Panc1 (cell line): ENCODE results near the gene HBEGF. TPM values are rescaled to one million over a fixed set of nuclear protein-coding genes. Genes with fewer than 3 reads are reported as not detected.

Experiments used
- ATAC-seq: fragments of 200-7000 bp; cut with Tn5 transposase; 2 replicates; pipeline ENCODE4 v1.9.1; 2020; ENCODE audit warnings: mild to moderate bottlenecking, moderate library complexity
- BruUV-seq: library from RNA; stranded (reverse); fragments of 400-500 nt; replicated peaks from 2 replicates; lab custom pipeline; 2021; lab: Mats Ljungman, UMichigan
- CTCF ChIA-PET: fragments of 300-600 bp; sonication (Branson Sonifier 250); formaldehyde crosslinking; loops from one replicate; lab custom pipeline; 2022; ENCODE audit warnings: antibody characterized with exemption; lab: Charles Lee
- POLR2A ChIA-PET: fragments of 300-600 bp; sonication (Branson Sonifier 250); formaldehyde crosslinking; loops from one replicate; lab custom pipeline; 2022; ENCODE audit warnings: antibody characterized with exemption; lab: Charles Lee
- DNase-seq: peaks from one replicate; pipeline ENCODE4 v3.0.0-alpha.2; 2010; ENCODE audit warnings: low read depth, low spot score
- H3K27ac ChIP-seq: 2 replicates; pipeline ENCODE4 v1.5.1; 2011; ENCODE audit warnings: mild to moderate bottlenecking, low read length, inconsistent platforms
- H3K27me3 ChIP-seq: fragments of 200-500 bp; sonication (Bioruptor generic); 2 replicates; pipeline ENCODE4 v1.6.0; 2014; ENCODE audit warnings: low read length, inconsistent platforms; ENCODE audit not compliant: control insufficient read depth, insufficient read depth
- H3K36me3 ChIP-seq: fragments of 200-500 bp; sonication (Bioruptor generic); 2 replicates; pipeline ENCODE4 v1.5.1; 2014; ENCODE audit warnings: inconsistent platforms, mild to moderate bottlenecking, low read length, moderate library complexity; ENCODE audit not compliant: control insufficient read depth, insufficient read depth
- H3K4me1 ChIP-seq: 2 replicates; pipeline ENCODE4 v1.5.1; 2011; ENCODE audit warnings: inconsistent platforms, mild to moderate bottlenecking, low read length, moderate library complexity; ENCODE audit not compliant: control insufficient read depth, insufficient read depth
- H3K4me3 ChIP-seq, 2 experiments: 2 replicates each; pipeline ENCODE4 v1.5.1; 2011 to 2012; ENCODE audit warnings: low read depth in 2 of 2, low read length in 2 of 2, mild to moderate bottlenecking in 2 of 2, inconsistent platforms in 1 of 2, moderate library complexity in 1 of 2
- H3K9me3 ChIP-seq: fragments of 200-500 bp; sonication (Bioruptor generic); 2 replicates; pipeline ENCODE4 v1.5.1; 2014; ENCODE audit warnings: low read depth, mild to moderate bottlenecking, inconsistent platforms, low read length, moderate library complexity; ENCODE audit not compliant: control insufficient read depth, insufficient read depth
- CTCF ChIP-seq: fragments of 450-650 bp; IDR thresholded peaks from 2 replicates; pipeline ENCODE4 v1.5.1; 2017; ENCODE audit warnings: mild to moderate bottlenecking
- POLR2AphosphoS5 ChIP-seq: IDR thresholded peaks from 2 replicates; pipeline ENCODE4 v1.6.1; 2012; ENCODE audit warnings: mild to moderate bottlenecking, low read depth, low read length, moderate library complexity
- REST ChIP-seq, 2 experiments: IDR thresholded peaks; 2 replicates each; pipeline ENCODE4 v1.6.1; 2011 to 2012; ENCODE audit warnings: low read depth in 2 of 2, control low read depth in 1 of 2, low read length in 1 of 2, mild to moderate bottlenecking in 1 of 2, moderate library complexity in 1 of 2; ENCODE audit not compliant: insufficient read depth in 1 of 2
- SIN3A ChIP-seq: IDR thresholded peaks from 2 replicates; pipeline ENCODE4 v1.6.1; 2012; ENCODE audit warnings: low read depth, mild to moderate bottlenecking, low read length, moderate library complexity, borderline replicate concordance; ENCODE audit not compliant: insufficient read depth
- TCF7L2 ChIP-seq: IDR thresholded peaks from 2 replicates; pipeline ENCODE4 v1.6.1; 2011; ENCODE audit warnings: mild to moderate bottlenecking, low read depth, low read length, inconsistent platforms
- in situ Hi-C: cut with HindIII; loops from 2 replicates; pipeline ENCODE4 v1.10.0; 2016; ENCODE audit warnings: low sequenced_read_pairs, low pct_unique_long_range_greater_than_20kb
- intact Hi-C: fragments of 100-400 bp; cut with micrococcal nuclease; formaldehyde crosslinking; loops from one replicate; pipeline ENCODE4 v1.10.0; 2022; ENCODE audit not compliant: unreplicated experiment
- total RNA-seq: library from RNA; stranded (reverse); gene quantifications from one replicate; pipeline ENCODE4 v1.2.1, GENCODE V29; 2021; ENCODE audit not compliant: unreplicated experiment

HBEGF gene
- total RNA-seq, 1 experiment from 2014 or later: 5.0 TPM

- Histone ChIP-seq H3K9me3 (no peaks in the 10 kb centered on the region), H3K4me3 (no peak overlapping the region), H3K36me3 (no peaks in the 10 kb centered on the region), H3K27ac (no peak overlapping the region), H3K27me3 (no peaks in the 10 kb centered on the region), H3K4me1 (peaks cover 14% of the 10 kb centered on the region)
- TF ChIP-seq SIN3A: no peak
- no peak for TF ChIP-seq CTCF
- TF ChIP-seq REST (IDR thresholded peaks at IDR 0.05; ENCODE audit: insufficient read depth in 1 of 2, low read depth in 2 of 2, low read length in 1 of 2): no peak
- no peak for TF ChIP-seq POLR2AphosphoS5
- TF ChIP-seq TCF7L2: no peak
- intact Hi-C loops (no loop called here), in situ Hi-C loops (no loop called here)
- POLR2A ChIA-PET: interaction anchor here (0.6 to 0.7 kb wide), 2 partner anchors 18 to 132 kb away, joined by 3 read pairs; no protein-coding TSS in a partner anchor
- no peak for DNase-seq
- no peak for ATAC-seq
- CTCF ChIA-PET: interaction anchor here (5.1 kb wide), 1 partner anchor 104 kb away, joined by 79 read pairs; no protein-coding TSS in a partner anchor
- no TSS peak for BruUV-seq
These were observed 1.7 kb upstream of the HBEGF start for GRCh38 chr5:140348104-140348503.

- Histone ChIP-seq H3K9me3 (no peaks in the 10 kb centered on the region), H3K4me3 (peak overlapping the region in 1 of 2 experiments; percentile 68; a peak in 1 of 4 replicates), H3K27ac (no peak overlapping the region), H3K36me3 (no peaks in the 10 kb centered on the region), H3K4me1 (peaks cover 14% of the 10 kb centered on the region), H3K27me3 (no peaks in the 10 kb centered on the region)
- in situ Hi-C loops (no loop called here), intact Hi-C loops (loop anchor here (2.0 kb wide), 1 partner anchor 45 kb away; the partner anchor contains the start of gene PFDN1)
- BruUV-seq: no TSS peak
- ChIA-PET POLR2A (interaction anchor here (0.7 kb wide), 1 partner anchor 18 kb away, joined by 3 read pairs; no protein-coding TSS in a partner anchor), CTCF (interaction anchor here (1.3 to 5.1 kb wide), 7 partner anchors 7 to 107 kb away, joined by 3 to 79 read pairs (median 8); no protein-coding TSS in a partner anchor)
- DNase-seq (no peak), ATAC-seq (no peak)
- TF ChIP-seq POLR2AphosphoS5 (no peak), REST (IDR thresholded peaks at IDR 0.05; ENCODE audit: insufficient read depth in 1 of 2, low read depth in 2 of 2, low read length in 1 of 2) (no peak), CTCF (no peak), TCF7L2 (no peak), SIN3A (no peak)
These were observed 957 bp upstream of the HBEGF start for GRCh38 chr5:140347360-140347759.
